Fibroblast of mammary gland (primary cell): ENCODE measurements around the gene JARID2.

ENCODE experiments used
- DNase-seq: peaks from one replicate; pipeline ENCODE4 v3.0.0-alpha.2; 2010; ENCODE audit warnings: low read depth
- H3K4me3 ChIP-seq: 2 replicates; pipeline ENCODE4 v1.5.1; 2011; ENCODE audit warnings: low read depth, mild to moderate bottlenecking, low read length, moderate library complexity; ENCODE audit not compliant: control insufficient read depth
- CTCF ChIP-seq: conservative IDR thresholded peaks from 2 replicates; pipeline ENCODE4 v1.5.1; 2011; ENCODE audit warnings: low read depth, low read length, inconsistent platforms; ENCODE audit not compliant: control insufficient read depth, insufficient read depth

The JARID2 gene

GRCh38 chr6:15303162-15303919, 57.5 kb downstream of the JARID2 start:
- no peak overlapping the region for H3K4me3 ChIP-seq
- DNase-seq: no peak

GRCh38 chr6:15303920-15304291, 58.0 kb downstream of the JARID2 start:
- no peak overlapping the region for H3K4me3 ChIP-seq
- no peak for DNase-seq
- no peak for TF ChIP-seq CTCF

More at GRCh38 chr6:15303162-15303919, 57.5 kb downstream of the JARID2 start:
- TF ChIP-seq CTCF: no peak

GRCh38 chr6:15304337-15305042, 58.6 kb downstream of the JARID2 start:
- no peak for DNase-seq
- H3K4me3 ChIP-seq: no peak overlapping the region
- TF ChIP-seq CTCF: no peak

GRCh38 chr6:15305496-15305895, 59.6 kb downstream of the JARID2 start:
- H3K4me3 ChIP-seq: no peak overlapping the region
- TF ChIP-seq CTCF: no peak
- DNase-seq: no peak

GRCh38 chr6:15305909-15306308, 60.0 kb downstream of the JARID2 start:
- no peak for TF ChIP-seq CTCF
- H3K4me3 ChIP-seq: no peak overlapping the region
- no peak for DNase-seq

GRCh38 chr6:15308435-15309213, 62.8 kb downstream of the JARID2 start:
- no peak for TF ChIP-seq CTCF
- DNase-seq: no peak
- no peak overlapping the region for H3K4me3 ChIP-seq
